ENCODE results near the gene ZFX. TPM values are rescaled to one million over a fixed set of nuclear protein-coding genes. Genes with fewer than 3 reads are reported as not detected.

ZFX gene
- total RNA-seq, 1 experiment from 2014 or later = 27.1 TPM

- no peak for DNase-seq (ENCODE audit: low spot score)
These were observed 85.7 kb downstream of the ZFX start for GRCh38 chrX:24235084-24235710.

GRCh38 chrX:24241822-24242648 lies 92.5 kb downstream of the ZFX start:
- DNase-seq (ENCODE audit: low spot score) = peak; percentile 27

- DNase-seq (ENCODE audit: low spot score) = peak; percentile 20
These were observed 93.2 kb downstream of the ZFX start for GRCh38 chrX:24242649-24243175.

GRCh38 chrX:24243188-24243587 lies 93.7 kb downstream of the ZFX start:
- no peak for DNase-seq (ENCODE audit: low spot score)

- DNase-seq (ENCODE audit: low spot score) = no peak
These were observed 94.2 kb downstream of the ZFX start for GRCh38 chrX:24243692-24244091.

GRCh38 chrX:24245202-24245601 lies 95.7 kb downstream of the ZFX start:
- peak; percentile 53 for DNase-seq (ENCODE audit: low spot score)

- no peak for DNase-seq (ENCODE audit: low spot score)
These were observed 98.5 kb downstream of the ZFX start for GRCh38 chrX:24248042-24248441.

GRCh38 chrX:24253030-24253429 lies 103.5 kb downstream of the ZFX start:
- DNase-seq (ENCODE audit: low spot score) = no peak

GRCh38 chrX:24253469-24253868 lies 103.9 kb downstream of the ZFX start:
- no peak for DNase-seq (ENCODE audit: low spot score)

GRCh38 chrX:24257011-24257410 lies 107.5 kb downstream of the ZFX start:
- DNase-seq (ENCODE audit: low spot score) = no peak

GRCh38 chrX:24259544-24260240 lies 110.2 kb downstream of the ZFX start:
- peak; percentile 59 for DNase-seq (ENCODE audit: low spot score)

- DNase-seq (ENCODE audit: low spot score) = peak; percentile 68
These were observed 111.5 kb downstream of the ZFX start for GRCh38 chrX:24260842-24261550.

- no peak for DNase-seq (ENCODE audit: low spot score)
These were observed 112.8 kb downstream of the ZFX start for GRCh38 chrX:24262309-24262708.

- peak; percentile 42 for DNase-seq (ENCODE audit: low spot score)
These were observed 114.9 kb downstream of the ZFX start for GRCh38 chrX:24264383-24264782.

Other genes starting within 250 kb of the ZFX start
- 40.5 and 58.9 TPM in 2 replicates for gene APOO, start 241.8 kb upstream of the ZFX start, total RNA-seq (2014; rRNA removed; shearing (Covaris generic))
- 0.04 TPM in 1 of 2 replicates, not detected in the other for gene CXorf58, start 241.7 kb upstream of the ZFX start, total RNA-seq (2014; rRNA removed; shearing (Covaris generic))
- 4.9 and 7.8 TPM in 2 replicates for gene KLHL15, start 122.5 kb upstream of the ZFX start, total RNA-seq (2014; rRNA removed; shearing (Covaris generic))
- gene EIF2S3, start 94.8 kb upstream of the ZFX start, total RNA-seq (2014; rRNA removed; shearing (Covaris generic)) = 280 and 328 TPM in 2 replicates
- gene SUPT20HL2, start 164.3 kb downstream of the ZFX start, total RNA-seq (2014; rRNA removed; shearing (Covaris generic)) = not detected in 2 replicates
- not detected in 2 replicates for gene SUPT20HL1, start 210.9 kb downstream of the ZFX start, total RNA-seq (2014; rRNA removed; shearing (Covaris generic))